HEK293T (cell line): ENCODE results near the gene TACC2.

Experiments
- CTCF ChIA-PET: fragments of 350-600 bp; formaldehyde crosslinking; extraction: SDS; loops from one replicate; lab custom pipeline; 2021; ENCODE audit warnings: antibody characterized with exemption, inconsistent platforms; lab: Yijun Ruan, JAX
- POLR2A ChIA-PET: fragments of 350-600 bp; formaldehyde crosslinking; extraction: SDS; loops from one replicate; lab custom pipeline; 2020; ENCODE audit warnings: antibody characterized with exemption, inconsistent platforms; lab: Yijun Ruan, JAX
- DNase-seq: peaks from one replicate; pipeline ENCODE4 v3.0.0; 2012; ENCODE audit warnings: mixed read lengths; ENCODE audit errors: extremely low spot score
- ARNT ChIP-seq: fragments of 450-650 bp; IDR thresholded peaks from 2 replicates; pipeline ENCODE4 v1.6.1; 2017; ENCODE audit warnings: mild to moderate bottlenecking
- BHLHE40 ChIP-seq: fragments of 450-650 bp; IDR thresholded peaks from 2 replicates; pipeline ENCODE4 v1.6.1; 2016; ENCODE audit warnings: mild to moderate bottlenecking, moderate library complexity, borderline replicate concordance
- CTBP1 ChIP-seq: fragments of 450-650 bp; IDR thresholded peaks from 2 replicates; pipeline ENCODE4 v1.6.1; 2016; ENCODE audit warnings: borderline replicate concordance
- ELF4 ChIP-seq: fragments of 450-650 bp; IDR thresholded peaks from 2 replicates; pipeline ENCODE4 v1.6.1; 2017; ENCODE audit warnings: antibody characterized with exemption
- FOXA1 ChIP-seq: fragments of 450-650 bp; IDR thresholded peaks from 2 replicates; pipeline ENCODE4 v1.6.1; 2016; ENCODE audit warnings: mild to moderate bottlenecking
- FOXK2 ChIP-seq: fragments of 450-650 bp; IDR thresholded peaks from 2 replicates; pipeline ENCODE4 v1.6.1; 2016; ENCODE audit warnings: mild to moderate bottlenecking
- FOXM1 ChIP-seq: fragments of 450-650 bp; IDR thresholded peaks from 2 replicates; pipeline ENCODE4 v1.6.1; 2017; ENCODE audit warnings: mild to moderate bottlenecking, borderline replicate concordance
- HDGF ChIP-seq: fragments of 450-650 bp; IDR thresholded peaks from 2 replicates; pipeline ENCODE4 v1.6.1; 2017; ENCODE audit warnings: antibody characterized with exemption, borderline replicate concordance
- L3MBTL2 ChIP-seq: fragments of 450-650 bp; conservative IDR thresholded peaks from 2 replicates; pipeline ENCODE4 v1.6.1; 2016; ENCODE audit warnings: mild to moderate bottlenecking
- LEF1 ChIP-seq: fragments of 450-650 bp; IDR thresholded peaks from 2 replicates; pipeline ENCODE4 v1.6.1; 2017; ENCODE audit warnings: mild to moderate bottlenecking, borderline replicate concordance
- NFRKB ChIP-seq: fragments of 450-650 bp; IDR thresholded peaks from 2 replicates; pipeline ENCODE4 v1.6.1; 2016; ENCODE audit warnings: mild to moderate bottlenecking, moderate library complexity
- SP1 ChIP-seq: fragments of 450-650 bp; IDR thresholded peaks from 2 replicates; pipeline ENCODE4 v1.6.1; 2017
- SUZ12 ChIP-seq: fragments of 450-650 bp; IDR thresholded peaks from 2 replicates; pipeline ENCODE4 v1.6.1; 2016; ENCODE audit warnings: mild to moderate bottlenecking
- TARDBP ChIP-seq: fragments of 450-650 bp; IDR thresholded peaks from 2 replicates; pipeline ENCODE4 v1.6.1; 2016
- ZNF384 ChIP-seq: fragments of 450-650 bp; IDR thresholded peaks from 2 replicates; pipeline ENCODE4 v1.6.1; 2016
- TF ChIP-seq, protein P1 (sequence below): fragments of 450-650 bp; IDR thresholded peaks from 2 replicates; pipeline ENCODE4 v1.6.1; 2016

Gene TACC2

DNA sequence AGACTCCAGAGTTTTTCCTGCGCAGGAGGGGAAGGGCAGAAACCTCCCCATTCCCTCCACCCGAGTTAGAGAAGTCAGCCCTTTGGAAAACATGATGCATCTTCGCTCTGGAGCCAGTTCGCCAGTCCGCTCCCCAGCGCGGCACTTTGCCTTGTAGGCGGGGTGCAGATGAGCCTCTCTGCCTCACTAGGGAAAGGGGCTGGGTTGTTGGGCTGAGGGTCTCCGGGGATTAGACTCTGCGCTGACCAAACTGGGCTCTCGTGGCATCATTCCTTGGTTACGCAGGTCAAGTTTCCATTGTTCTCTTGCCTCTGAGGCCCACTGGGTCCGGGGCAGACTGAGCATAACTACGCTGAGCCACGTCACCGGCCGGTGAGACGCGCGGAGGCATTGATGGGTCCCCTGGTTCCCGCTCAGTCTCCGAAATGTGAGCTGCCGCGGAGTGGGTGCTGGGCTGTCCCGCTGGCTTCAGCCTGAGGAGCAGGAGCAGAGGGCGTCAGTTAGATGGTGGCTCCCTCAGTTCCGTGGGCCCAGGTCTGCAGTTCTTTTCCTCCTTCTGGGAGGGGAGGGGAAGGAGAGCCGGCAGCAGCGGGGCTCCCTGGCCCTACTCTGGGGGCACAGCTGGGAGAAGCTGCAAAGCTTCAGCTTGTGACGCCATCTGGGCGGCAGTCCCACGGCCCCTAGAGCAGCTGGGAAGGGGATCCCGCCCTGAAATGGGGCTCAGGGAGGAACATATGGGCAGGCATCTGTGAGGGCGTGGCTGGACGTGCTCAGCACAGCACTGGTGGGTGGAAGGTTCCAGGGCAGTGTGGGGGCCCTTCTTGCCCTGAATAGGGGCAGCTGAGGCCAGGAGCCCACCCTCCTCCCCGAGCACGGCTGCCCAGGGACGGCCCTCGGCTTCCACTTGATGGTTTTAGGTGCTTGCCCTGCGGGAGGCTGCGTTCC lies 160.9 kb downstream of the TACC2 start:
- TF ChIP-seq LEF1 = no peak
- no peak for TF ChIP-seq NFRKB
- ChIA-PET CTCF (no interaction called here), POLR2A (no interaction called here)
- no peak for DNase-seq

DNA sequence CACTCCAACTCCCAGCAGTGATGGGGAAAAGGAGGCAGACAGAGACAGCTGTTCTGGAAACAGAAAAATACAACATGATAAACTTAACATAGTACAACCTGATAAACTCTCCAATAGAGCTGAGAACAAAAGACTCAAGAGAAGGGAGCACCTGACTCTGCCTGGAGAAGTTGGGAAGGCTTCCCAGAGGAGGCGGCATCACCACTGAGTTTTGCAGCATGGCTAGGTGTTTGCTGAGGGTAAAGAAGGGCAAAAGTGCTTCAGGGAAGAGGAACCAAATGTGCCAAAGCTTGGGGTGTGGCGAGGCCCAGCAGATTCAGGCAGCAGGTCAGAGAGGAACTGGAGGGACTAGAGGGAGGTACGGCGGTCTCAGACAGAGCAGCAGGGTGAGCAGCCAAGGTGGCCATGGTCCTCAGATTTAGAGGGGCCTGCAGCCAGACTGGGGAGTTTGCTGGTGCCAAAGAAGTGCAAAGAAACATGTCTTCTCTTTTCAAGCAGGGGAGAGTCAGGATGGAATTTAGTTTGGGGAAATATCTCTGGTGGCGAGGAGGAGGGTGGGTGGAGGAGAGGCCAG lies 162.2 kb downstream of the TACC2 start:
- ChIA-PET CTCF (no interaction called here), POLR2A (no interaction called here)
- TF ChIP-seq LEF1 (no peak), TARDBP (no peak), ARNT (no peak), BHLHE40 (no peak), NFRKB (no peak), HDGF (no peak), SP1 (no peak), ZNF384 (no peak)
- DNase-seq = no peak

DNA sequence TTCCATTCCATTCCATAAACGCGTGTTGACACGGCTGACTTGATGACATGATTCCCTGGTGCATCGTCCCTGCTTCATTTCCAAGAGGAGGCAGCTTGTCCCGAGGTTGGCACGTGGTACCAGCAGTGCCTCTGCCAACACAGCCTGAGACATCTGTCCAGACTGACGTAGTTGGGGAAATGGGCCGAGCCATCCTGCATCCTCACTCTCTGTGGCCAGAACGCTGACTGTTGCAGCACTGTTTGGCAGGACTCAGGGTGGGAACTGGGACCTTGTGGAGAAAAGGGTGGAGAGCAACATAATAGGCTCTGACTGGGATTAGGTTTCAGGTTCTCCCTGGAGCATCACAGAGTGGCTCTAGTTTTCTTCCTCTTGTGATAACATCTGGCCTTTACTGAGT lies 163.6 kb downstream of the TACC2 start:
- ChIA-PET CTCF (no interaction called here), POLR2A (no interaction called here)
- TF ChIP-seq NFRKB (no peak), LEF1 (no peak), SUZ12 (no peak), BHLHE40 (no peak), FOXM1 (no peak), ELF4 (no peak), TARDBP (no peak), HDGF (no peak), L3MBTL2 (no peak), SP1 (no peak), FOXA1 (no peak), CTBP1 (no peak)
- DNase-seq = no peak

- ChIA-PET CTCF (interaction anchor here (0.6 kb wide), 1 partner anchor 281 kb away, joined by 3 read pairs; no protein-coding TSS in a partner anchor), POLR2A (no interaction called here)
- TF ChIP-seq, protein P1, sequence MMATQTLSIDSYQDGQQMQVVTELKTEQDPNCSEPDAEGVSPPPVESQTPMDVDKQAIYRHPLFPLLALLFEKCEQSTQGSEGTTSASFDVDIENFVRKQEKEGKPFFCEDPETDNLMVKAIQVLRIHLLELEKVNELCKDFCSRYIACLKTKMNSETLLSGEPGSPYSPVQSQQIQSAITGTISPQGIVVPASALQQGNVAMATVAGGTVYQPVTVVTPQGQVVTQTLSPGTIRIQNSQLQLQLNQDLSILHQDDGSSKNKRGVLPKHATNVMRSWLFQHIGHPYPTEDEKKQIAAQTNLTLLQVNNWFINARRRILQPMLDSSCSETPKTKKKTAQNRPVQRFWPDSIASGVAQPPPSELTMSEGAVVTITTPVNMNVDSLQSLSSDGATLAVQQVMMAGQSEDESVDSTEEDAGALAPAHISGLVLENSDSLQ = no peak
- TF ChIP-seq SP1 (no peak), HDGF (no peak), FOXK2 (no peak), ZNF384 (no peak), TARDBP (no peak), ELF4 (no peak), BHLHE40 (no peak), LEF1 (no peak), SUZ12 (no peak), CTBP1 (no peak), ARNT (no peak), FOXA1 (no peak), L3MBTL2 (no peak)
- DNase-seq = no peak
Observed at GRCh38 chr10:122154031-122154544, 165.1 kb downstream of the TACC2 start.

GRCh38 chr10:122154545-122155366 lies 165.8 kb downstream of the TACC2 start:
- TF ChIP-seq FOXA1 (no peak), ELF4 (no peak), LEF1 (no peak), TARDBP (no peak), BHLHE40 (no peak), NFRKB (no peak), HDGF (no peak), ZNF384 (no peak), FOXM1 (no peak), SUZ12 (no peak), SP1 (no peak), L3MBTL2 (no peak), ARNT (no peak), FOXK2 (no peak), CTBP1 (no peak)
- TF ChIP-seq, protein P1 = no peak
- DNase-seq = no peak
- POLR2A ChIA-PET = no interaction called here
- CTCF ChIA-PET = interaction anchor here (0.6 kb wide), 1 partner anchor 280 kb away, joined by 3 read pairs; no protein-coding TSS in a partner anchor

DNA sequence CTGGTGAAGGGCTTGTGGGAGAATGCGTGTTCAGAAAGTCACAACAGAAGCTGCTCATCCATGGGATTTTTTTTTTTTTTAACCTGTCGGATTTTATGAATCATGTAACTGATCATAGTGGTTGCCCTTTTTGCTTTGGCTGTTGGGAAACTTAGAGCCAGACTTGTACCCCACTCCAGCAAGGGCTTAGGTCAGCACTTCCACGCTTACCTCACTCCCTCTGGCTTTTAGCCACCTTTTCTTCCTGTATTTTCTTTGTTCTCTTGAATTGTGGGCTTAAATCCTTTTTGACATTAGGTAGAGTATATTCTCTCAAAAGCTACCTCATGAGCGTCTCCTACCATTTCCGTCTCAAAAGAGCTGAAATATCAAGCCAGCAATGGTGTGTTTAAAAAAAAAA lies 168.5 kb downstream of the TACC2 start:
- CTCF ChIA-PET = interaction anchor here (0.7 kb wide), 2 partner anchors 15 to 110 kb away, joined by 3 read pairs; no protein-coding TSS in a partner anchor
- POLR2A ChIA-PET = no interaction called here
- DNase-seq = no peak
- TF ChIP-seq ZNF384 (no peak), TARDBP (no peak), HDGF (no peak), L3MBTL2 (no peak)
